Esophagus (tissue), 2 donors: Measurements from ENCODE around the gene RCC2. TPM values are rescaled to one million over a fixed set of nuclear protein-coding genes. Genes with fewer than 3 reads are reported as not detected.

Experiments used
- H3K27ac ChIP-seq, 2 donors: one replicate each; pipeline ENCODE4 v1.5.1; 2013; ENCODE audit warnings: low read depth in 2 of 2, mild to moderate bottlenecking in 2 of 2, inconsistent platforms in 1 of 2, low read length in 1 of 2, moderate library complexity in 1 of 2
- H3K27me3 ChIP-seq, 2 donors: one replicate each; pipeline ENCODE4 v1.6.1; 2013; ENCODE audit warnings: low read length in 2 of 2, control low read depth in 1 of 2, mild to moderate bottlenecking in 1 of 2; ENCODE audit not compliant: insufficient read depth in 2 of 2, control insufficient read depth in 1 of 2
- H3K36me3 ChIP-seq, 2 donors: one replicate each; pipeline ENCODE4 v1.6.1; 2013; ENCODE audit warnings: low read length in 1 of 2; ENCODE audit not compliant: control insufficient read depth in 2 of 2, insufficient read depth in 2 of 2
- H3K4me1 ChIP-seq, 2 donors: one replicate each; pipeline ENCODE4 v1.6.1; 2013; ENCODE audit warnings: low read length in 1 of 2; ENCODE audit not compliant: control insufficient read depth in 2 of 2, insufficient read depth in 2 of 2
- H3K4me3 ChIP-seq, 2 donors: one replicate each; pipeline ENCODE4 v1.5.1; 2013; ENCODE audit warnings: low read length in 2 of 2, mild to moderate bottlenecking in 2 of 2, low read depth in 1 of 2, moderate library complexity in 1 of 2
- H3K9me3 ChIP-seq, 2 donors: one replicate each; pipeline ENCODE4 v1.6.1; 2013; ENCODE audit warnings: mild to moderate bottlenecking in 2 of 2, low read depth in 1 of 2, low read length in 1 of 2, moderate library complexity in 1 of 2; ENCODE audit not compliant: control insufficient read depth in 2 of 2, insufficient read depth in 1 of 2
- WGBS, 2 donors: extraction: QIAGEN DNeasy Blood & Tissue Kit; methylation state at CpG; one replicate each; pipeline ENCODE4 v1.1.7; 2013; 5-methylcytosine and 5-hydroxymethylcytosine counted together
- polyA plus RNA-seq, 2 donors: library from polyadenylated mRNA; stranded (reverse); fragments of 200-250 nt; gene quantifications; one replicate each; pipeline ENCODE4 v1.2.3, GENCODE V29; 2013
- donor health status: healthy with polysubstance abuse.
- donor health status: Bipolar disorder and iron deficiency.

RCC2 gene
- polyA plus RNA-seq, 2 donors, result 48.8 TPM

DNA sequence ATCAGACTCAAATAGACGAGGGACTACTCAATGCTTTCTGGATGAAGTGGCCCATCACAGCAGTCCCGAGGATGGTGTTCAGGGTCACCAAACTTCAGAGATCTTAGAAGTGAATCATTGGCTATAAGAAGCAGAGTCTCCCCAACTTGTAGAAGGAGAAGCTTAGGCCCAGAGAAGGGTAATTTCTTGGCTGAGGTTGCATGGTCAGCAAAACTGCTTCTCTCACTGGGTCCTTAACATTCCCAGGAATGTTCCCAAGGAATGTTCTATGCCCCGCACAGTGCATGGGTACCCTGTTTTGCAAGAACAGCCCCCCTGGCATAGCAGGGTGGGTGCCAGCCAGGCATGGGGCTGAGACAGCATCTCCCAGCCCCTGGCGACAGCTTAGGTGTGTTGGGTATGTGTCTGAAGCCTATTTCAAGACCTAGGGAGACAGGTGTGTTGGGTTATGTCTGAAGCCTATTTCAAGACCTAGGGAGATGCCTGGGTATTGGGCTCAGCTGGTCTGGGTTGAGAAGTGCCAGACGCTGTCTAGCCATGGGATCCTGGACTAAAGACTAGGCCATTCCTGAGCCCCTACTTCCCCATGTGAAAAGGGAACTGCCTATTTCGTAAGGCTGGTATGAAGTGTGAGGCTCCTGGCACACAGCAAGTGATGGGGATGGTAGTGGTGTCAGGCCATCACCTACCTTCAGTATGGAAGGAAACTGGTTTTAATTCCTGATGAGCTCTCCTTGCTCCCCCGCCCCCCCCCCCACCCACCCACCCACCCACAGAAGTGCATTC is 41.4 kb downstream of the RCC2 start:
- H3K27ac ChIP-seq, result no peak overlapping the region
- H3K4me3 ChIP-seq, result no peak overlapping the region
- WGBS, 2 donors, result 79 to 88% methylated on average over 7 of the region's 7 CpGs
- H3K36me3 ChIP-seq, result no peaks in the 10 kb centered on the region
- no peaks in the 10 kb centered on the region for H3K27me3 ChIP-seq
- no peaks in the 10 kb centered on the region for H3K9me3 ChIP-seq
- H3K4me1 ChIP-seq, result peaks cover 2 to 3% of the 10 kb centered on the region in 2 donors

- Histone ChIP-seq H3K4me3 (no peak overlapping the region), H3K27me3 (no peaks in the 10 kb centered on the region), H3K9me3 (no peaks in the 10 kb centered on the region), H3K36me3 (no peaks in the 10 kb centered on the region), H3K27ac (no peak overlapping the region), H3K4me1 (no peaks in the 10 kb centered on the region)
- 55 to 58% methylated on average over 8 of the region's 8 CpGs for WGBS, 2 donors
These were observed 46.2 kb downstream of the RCC2 start for GRCh38 chr1:17393230-17393629.

GRCh38 chr1:17392199-17392740 is 47.2 kb downstream of the RCC2 start:
- no peak overlapping the region for H3K4me3 ChIP-seq
- H3K27ac ChIP-seq, result no peak overlapping the region
- no peaks in the 10 kb centered on the region for H3K4me1 ChIP-seq
- H3K9me3 ChIP-seq, result no peaks in the 10 kb centered on the region
- no peaks in the 10 kb centered on the region for H3K27me3 ChIP-seq
- 64 to 65% methylated on average over 10 of the region's 10 CpGs for WGBS, 2 donors
- no peaks in the 10 kb centered on the region for H3K36me3 ChIP-seq

GRCh38 chr1:17381161-17381560 is 58.3 kb downstream of the RCC2 start:
- no peaks in the 10 kb centered on the region for H3K36me3 ChIP-seq
- no peak overlapping the region for H3K27ac ChIP-seq
- no peaks in the 10 kb centered on the region for H3K9me3 ChIP-seq
- no peaks in the 10 kb centered on the region for H3K27me3 ChIP-seq
- H3K4me3 ChIP-seq, result no peak overlapping the region
- H3K4me1 ChIP-seq, result no peaks in the 10 kb centered on the region
- 70 to 84% methylated on average over 2 of the region's 2 CpGs for WGBS, 2 donors

DNA sequence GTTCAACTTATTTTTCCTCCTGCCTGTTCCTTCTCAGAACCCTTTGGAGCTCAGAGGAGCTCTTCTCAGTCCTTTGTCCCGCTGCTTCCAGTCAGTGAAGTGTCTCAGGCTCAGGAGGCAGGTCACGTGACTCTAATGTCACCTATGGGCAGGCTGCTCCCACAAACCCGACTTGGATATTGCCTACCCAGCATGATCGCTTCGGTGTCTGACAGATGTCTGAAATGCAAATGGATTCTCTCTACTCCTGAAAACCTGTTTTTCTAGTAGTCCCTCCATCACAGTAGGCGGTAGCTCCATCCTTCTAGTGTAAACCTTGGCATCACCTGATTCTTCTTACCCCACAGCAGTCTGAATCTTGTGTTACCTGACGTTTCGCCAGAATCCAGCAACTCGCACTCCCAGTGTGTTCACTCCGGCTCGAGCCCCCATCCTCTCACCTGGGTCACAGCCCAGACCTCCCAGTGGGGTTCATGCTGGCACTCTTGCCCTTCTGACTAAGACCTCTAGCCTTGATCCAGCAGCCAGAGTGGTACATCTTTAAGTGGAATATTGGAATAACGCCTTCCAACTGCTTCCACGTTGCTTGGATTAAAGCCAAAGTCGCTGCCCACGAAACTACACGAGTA is 62.0 kb downstream of the RCC2 start:
- no peaks in the 10 kb centered on the region for H3K36me3 ChIP-seq
- H3K27ac ChIP-seq, result no peak overlapping the region
- no peaks in the 10 kb centered on the region for H3K9me3 ChIP-seq
- WGBS, 2 donors, result 21 to 23% methylated on average over 16 of the region's 16 CpGs
- no peak overlapping the region for H3K4me3 ChIP-seq
- no peaks in the 10 kb centered on the region for H3K4me1 ChIP-seq
- no peaks in the 10 kb centered on the region for H3K27me3 ChIP-seq

- Histone ChIP-seq H3K36me3 (no peaks in the 10 kb centered on the region), H3K27me3 (no peaks in the 10 kb centered on the region), H3K9me3 (no peaks in the 10 kb centered on the region), H3K27ac (no peak overlapping the region), H3K4me1 (no peaks in the 10 kb centered on the region), H3K4me3 (no peak overlapping the region)
- 87 to 92% methylated on average over 10 of the region's 10 CpGs for WGBS, 2 donors
These were observed 63.8 kb downstream of the RCC2 start for GRCh38 chr1:17375651-17376050.

GRCh38 chr1:17372955-17373354 is 66.5 kb downstream of the RCC2 start:
- Histone ChIP-seq H3K27me3 (no peaks in the 10 kb centered on the region), H3K27ac (no peak overlapping the region), H3K9me3 (no peaks in the 10 kb centered on the region), H3K4me1 (no peaks in the 10 kb centered on the region), H3K4me3 (no peak overlapping the region), H3K36me3 (no peaks in the 10 kb centered on the region)
- WGBS, 2 donors, result 77 to 78% methylated on average over 18 of the region's 18 CpGs

DNA sequence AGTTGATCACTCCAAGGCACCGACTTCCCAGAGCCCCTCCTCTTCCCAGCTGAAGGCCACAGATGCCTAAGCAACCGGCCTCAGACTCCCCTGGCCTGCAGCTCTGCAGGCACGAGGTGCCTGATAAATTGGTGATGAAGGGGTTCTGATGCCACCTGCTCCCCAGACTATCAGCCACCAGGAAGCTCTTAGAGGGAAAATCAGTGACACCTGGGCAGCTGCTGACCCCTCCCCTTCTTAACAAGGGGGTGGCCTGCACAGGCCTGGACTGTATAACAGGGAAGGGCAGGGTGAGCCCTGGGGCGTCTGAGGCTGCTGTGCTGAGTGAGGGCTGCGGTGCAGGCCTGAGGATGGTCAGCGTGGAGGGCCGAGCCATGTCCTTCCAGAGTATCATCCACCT is 67.6 kb downstream of the RCC2 start, which contains the start of gene PADI6:
Gene PADI6, plus strand, starts transcription at position 301 of the 400 bp plus-strand sequence. Its CDS starts 50 bp downstream, at position 351.
- 53 to 64% methylated on average over 7 of the region's 7 CpGs for WGBS, 2 donors
- no peaks in the 10 kb centered on the region for H3K4me1 ChIP-seq
- no peaks in the 10 kb centered on the region for H3K27me3 ChIP-seq
- no peak within 1 kb of the TSS for H3K27ac ChIP-seq
- H3K4me3 ChIP-seq, result no peak within 1 kb of the TSS
- no peaks in the 10 kb centered on the region for H3K9me3 ChIP-seq
- H3K36me3 ChIP-seq, result no peaks in the 10 kb centered on the region

DNA sequence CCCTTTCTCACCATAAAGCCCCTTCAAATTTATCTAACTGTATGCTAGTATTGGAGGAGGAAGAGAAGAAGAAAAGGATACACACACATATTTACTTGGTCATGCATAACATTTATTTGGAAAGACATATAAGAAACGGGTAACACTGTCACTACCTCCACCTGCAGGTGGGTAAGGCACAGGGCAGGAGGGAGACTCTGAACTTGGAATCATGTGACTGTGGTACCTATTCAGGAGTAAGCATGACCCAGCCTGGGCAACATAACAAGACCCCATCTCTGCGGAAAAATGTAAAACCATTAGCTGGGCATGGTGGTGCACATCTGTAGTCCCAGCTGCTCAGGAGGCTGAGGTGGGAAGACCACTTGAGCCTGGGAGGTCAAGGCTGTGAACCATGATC is 68.9 kb downstream of the RCC2 start:
- Histone ChIP-seq H3K4me1 (peaks cover 0 to 3% of the 10 kb centered on the region in 2 donors), H3K27ac (no peak overlapping the region), H3K4me3 (no peak overlapping the region), H3K27me3 (no peaks in the 10 kb centered on the region), H3K9me3 (no peaks in the 10 kb centered on the region), H3K36me3 (no peaks in the 10 kb centered on the region)
- whole genome bisulfite sequencing, 2 donors, result 45 to 48% methylated on average over 2 of the region's 2 CpGs
